SK-MEL-5 (cell line): ENCODE data around the gene SLTM. TPM values are rescaled to one million over a fixed set of nuclear protein-coding genes. Genes with fewer than 3 reads are reported as not detected.
"Not testable (repeated sequence)": the region's sequence is repeated elsewhere in the genome, so short reads cannot be mapped to it uniquely, and the experiment has no call there.

Source experiments
- DNase-seq: peaks from one replicate; pipeline ENCODE4 v3.0.0-alpha.2; 2016; ENCODE audit warnings: low read depth, low spot score
- in situ Hi-C: cut with HindIII; loops from 2 replicates; pipeline ENCODE4 v1.10.0; 2016; ENCODE audit warnings: low sequenced_read_pairs, high pct_unique_total_duplicates, low pct_unique_long_range_greater_than_20kb
- total RNA-seq: library from RNA; depleted of rRNA; stranded (reverse); fragments of >200 nt; shearing (Covaris generic); gene quantifications from 2 replicates; pipeline ENCODE4 v1.2.3, GENCODE V29; 2014

SLTM gene
- total RNA-seq, 1 experiment from 2014 or later, result 59.6 TPM

DNA sequence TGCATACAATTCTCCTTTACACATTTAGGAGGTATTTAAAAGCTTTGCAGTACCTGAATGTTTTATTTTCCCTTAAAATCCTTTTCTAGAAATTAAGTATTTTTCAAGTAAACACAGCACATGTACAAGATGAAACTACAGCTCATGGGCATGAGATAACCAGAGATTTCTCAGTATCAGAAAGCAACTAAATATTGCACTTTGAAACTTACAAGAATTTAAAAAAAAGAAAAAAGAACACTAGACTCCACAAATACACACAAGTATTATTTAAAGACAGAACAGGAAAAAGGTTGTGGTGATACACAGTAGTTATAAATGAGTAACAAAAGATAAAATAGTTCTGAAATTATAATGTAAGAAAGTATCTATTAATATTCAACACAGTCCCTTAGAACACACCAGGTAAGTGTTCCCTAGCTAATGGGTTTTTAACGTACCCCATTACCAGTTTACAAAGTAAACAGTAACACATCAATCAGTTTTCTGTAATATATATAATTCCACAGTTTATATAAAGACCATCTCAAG is 35.3 kb downstream of the SLTM start:
- in situ Hi-C loops, result no loop called here

DNA sequence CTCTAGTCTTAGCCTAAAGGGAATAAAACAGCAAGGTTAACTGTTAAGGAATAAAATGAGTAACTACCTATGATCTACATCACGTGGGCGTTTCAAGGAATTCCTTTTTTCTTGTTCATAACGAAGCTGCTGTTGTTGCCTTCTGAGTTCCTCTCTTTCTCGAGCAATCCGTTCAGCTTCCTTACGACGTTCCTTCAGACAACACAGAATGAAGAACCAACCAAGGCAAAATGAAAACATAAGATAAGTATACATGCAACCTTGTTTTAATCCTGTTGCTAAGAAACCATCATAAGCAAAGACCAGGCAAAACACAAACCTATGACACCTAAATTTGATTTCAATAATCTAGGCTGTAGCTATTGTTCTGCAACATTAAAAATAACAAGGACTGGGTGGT is 44.1 kb downstream of the SLTM start:
- in situ Hi-C loops, result no loop called here
- DNase-seq, result no peak

More for the DNA sequence above, 35.3 kb downstream of the SLTM start:
- no peak for DNase-seq

DNA sequence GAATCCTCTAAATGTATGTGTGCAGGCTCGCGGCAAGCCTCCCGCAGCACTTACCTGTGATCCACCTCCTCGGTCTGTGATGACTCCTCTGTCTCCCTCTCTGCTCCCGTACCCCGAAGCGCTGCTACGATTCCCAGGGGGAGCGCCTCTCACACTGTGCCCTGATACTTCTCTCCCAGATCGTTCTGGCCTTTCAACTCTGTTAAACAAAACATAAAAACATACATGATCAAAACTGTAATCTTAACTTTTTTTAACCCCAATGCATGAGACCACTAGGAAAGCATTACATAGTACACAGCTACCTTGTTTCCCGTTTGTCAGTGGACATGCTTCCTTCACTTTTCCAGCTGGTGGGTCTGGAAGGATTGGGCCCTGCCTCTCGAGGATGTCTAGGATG is 46.6 kb downstream of the SLTM start:
- in situ Hi-C loops, result no loop called here
- DNase-seq, result no peak

- DNase-seq, in situ Hi-C loops: not testable (repeated sequence)
These were observed 49.6 kb downstream of the SLTM start for GRCh38 chr15:58883926-58884325.

DNA sequence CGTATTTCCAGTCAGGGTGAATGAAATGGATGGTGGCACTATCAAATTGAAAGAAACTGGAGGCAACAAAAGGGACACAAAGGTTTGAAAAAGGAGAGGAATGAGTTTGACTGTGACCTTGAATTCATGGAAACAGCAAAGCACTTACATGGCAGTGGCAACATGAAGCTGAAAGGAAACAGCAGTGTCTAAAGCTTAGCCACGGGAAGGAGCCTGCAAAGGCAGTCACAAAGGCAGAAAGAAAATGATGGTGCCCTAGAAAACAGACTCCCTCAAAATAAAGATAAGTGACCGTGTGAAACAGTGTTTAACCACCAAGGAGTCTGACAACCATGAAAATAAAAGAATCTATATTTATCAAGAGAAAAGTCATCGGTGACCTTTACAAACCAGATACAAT is 51.2 kb downstream of the SLTM start:
- in situ Hi-C loops, result no loop called here
- no peak for DNase-seq

DNA sequence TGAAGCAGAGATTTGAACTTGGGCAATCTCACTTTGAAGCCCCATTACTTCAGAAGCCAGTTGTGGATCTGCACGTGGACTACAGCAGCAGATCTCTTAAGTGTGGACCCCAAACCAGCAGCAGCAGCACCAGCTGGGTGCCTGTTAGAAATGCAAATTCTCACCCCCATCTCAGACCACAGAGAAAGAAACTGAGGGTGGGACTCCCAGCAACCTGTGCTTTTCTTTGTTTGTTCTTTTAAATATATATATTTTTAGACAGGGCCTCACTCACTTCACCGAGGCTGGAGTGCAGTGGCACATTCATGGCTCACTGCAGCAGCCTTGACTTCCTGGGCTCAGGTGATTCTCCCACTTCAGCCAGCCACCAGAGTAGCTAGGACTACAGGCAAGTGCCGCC is 53.2 kb downstream of the SLTM start:
- DNase-seq, result no peak
- in situ Hi-C loops, result no loop called here

GRCh38 chr15:58877999-58878825 is 55.3 kb downstream of the SLTM start:
- in situ Hi-C loops, result no loop called here
- no peak for DNase-seq

- no peak for DNase-seq
- in situ Hi-C loops, result no loop called here
These were observed 57.0 kb downstream of the SLTM start for GRCh38 chr15:58876306-58877106.

GRCh38 chr15:58875343-58875742 is 58.1 kb downstream of the SLTM start:
- in situ Hi-C loops, result no loop called here
- DNase-seq, result no peak

DNA sequence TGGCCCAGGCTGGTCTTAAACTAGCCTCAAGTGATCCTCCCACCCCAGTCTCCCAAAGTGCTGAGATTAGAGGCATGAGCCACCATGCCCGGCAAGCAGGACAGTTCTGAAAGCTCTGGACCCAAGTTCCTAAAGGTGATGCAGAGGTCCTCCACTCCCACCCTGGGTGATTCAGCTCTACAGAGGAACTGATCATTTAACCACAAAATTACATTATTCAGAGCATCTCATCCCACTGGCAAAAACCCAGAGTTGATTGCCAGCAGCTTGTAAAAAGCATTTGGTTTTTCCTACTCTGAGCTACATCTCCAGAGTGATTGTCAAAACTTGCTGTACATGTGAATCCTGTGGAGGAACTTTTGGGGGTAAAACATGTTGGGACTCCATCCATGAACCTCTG is 60.2 kb downstream of the SLTM start:
- in situ Hi-C loops, result no loop called here
- DNase-seq, result no peak

DNA sequence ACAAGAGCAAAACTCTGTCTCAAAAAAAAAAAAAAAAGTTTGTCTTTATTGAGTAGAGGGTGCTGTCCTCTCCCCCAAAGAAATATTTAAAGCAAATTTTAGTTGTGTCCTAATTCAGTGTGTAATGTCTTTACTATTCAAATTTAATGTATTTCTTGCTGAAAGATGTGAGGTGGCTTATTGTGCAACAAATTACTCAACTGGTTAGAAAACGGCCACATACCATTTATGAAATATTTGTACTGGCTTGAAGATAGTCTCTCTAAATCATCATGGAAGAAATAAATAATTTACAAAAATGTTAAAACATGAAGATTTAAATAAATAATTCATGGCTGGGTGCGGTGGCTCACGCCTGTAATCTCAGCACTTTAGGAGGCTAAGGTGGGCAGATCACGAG is 63.0 kb downstream of the SLTM start:
- no peak for DNase-seq
- in situ Hi-C loops, result no loop called here

DNA sequence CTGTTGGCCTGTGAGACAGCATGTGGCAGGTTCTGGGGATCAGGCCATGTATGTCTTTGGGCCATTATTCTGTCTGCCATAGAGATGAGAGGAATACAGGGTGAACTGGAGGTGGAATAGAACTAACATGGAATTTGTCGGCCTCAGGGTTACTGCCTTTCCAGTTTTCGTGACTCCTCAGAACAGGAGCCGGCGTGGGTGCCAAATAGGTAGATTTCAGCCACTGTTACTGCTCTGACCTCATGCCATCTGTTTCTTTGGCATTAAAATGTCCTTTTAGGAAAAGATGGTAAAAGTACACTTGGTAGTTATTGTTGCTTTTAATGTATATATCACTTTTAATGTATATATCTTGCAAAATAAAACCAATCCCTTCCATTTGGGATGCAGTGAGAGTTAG is 65.6 kb downstream of the SLTM start:
- in situ Hi-C loops, result no loop called here
- DNase-seq, result no peak

DNA sequence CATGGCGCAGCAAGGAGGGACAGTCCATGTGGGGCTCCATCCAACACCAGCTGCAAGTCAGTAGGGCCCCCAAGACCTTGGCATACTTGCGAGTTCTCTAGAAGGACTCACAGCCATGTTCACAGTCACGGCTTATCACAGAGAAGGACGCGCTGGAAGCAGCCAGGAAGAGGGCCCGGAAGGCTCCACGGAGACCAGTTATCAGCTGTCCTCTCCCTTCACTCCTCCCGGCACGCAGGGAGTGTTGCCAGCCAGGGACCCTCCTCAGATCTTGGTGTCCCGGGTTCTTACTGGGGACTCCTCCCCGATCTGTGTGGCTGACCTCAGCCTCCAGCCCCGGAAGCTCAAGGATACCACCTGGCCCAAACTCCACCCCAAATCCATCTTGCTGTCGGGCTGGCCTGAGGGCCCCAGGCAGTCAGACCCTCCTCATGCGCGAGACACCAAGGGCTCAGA is 68.0 kb downstream of the SLTM start:
- in situ Hi-C loops, result no loop called here
- no peak for DNase-seq

DNA sequence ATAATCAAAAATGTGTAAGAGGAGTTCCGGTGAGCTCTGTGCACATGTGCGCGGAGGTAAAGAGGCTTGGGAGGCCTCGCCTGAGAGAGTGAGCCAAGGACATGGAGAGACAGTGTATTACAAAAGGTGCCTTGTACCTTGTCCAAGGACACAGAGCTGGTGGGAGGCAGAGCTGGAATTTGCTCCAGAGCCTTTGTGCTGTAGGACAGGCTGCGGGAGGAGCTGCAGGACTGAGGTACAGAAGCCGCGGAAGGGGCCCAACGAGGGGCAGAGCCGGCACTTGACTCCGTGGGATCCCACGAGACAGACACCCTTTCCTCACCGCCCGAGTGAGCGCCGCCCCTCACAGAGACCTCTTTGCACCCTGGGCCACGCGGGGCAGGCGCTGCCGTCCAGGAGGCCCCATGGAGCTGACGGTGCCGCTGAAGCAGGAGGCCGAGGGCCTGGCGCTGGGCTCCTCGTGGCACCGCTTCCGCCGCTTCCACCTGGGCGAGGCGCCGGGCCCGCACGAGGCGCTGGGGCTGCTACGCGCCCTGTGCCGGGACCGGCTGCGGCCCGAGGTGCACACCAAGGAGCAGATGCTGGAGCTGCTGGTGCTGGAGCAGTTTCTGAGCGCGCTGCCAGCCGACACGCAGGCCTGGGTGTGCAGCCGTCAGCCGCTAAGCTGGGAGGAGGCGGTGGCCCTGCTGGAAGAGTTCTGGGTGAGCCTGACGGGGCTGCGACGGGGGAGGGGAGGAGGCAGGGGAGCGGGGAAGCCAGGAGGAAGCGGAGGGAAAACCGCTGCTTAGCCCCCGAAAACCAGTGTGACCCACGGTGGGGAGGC is 68.7 kb downstream of the SLTM start:
- no peak for DNase-seq
- in situ Hi-C loops, result no loop called here

GRCh38 chr15:58862326-58862725 is 71.2 kb downstream of the SLTM start:
- in situ Hi-C loops, result no loop called here
- DNase-seq, result peak; percentile 73

- in situ Hi-C loops, DNase-seq: not testable (repeated sequence)
These were observed 76.9 kb downstream of the SLTM start for GRCh38 chr15:58856621-58857020.

DNA sequence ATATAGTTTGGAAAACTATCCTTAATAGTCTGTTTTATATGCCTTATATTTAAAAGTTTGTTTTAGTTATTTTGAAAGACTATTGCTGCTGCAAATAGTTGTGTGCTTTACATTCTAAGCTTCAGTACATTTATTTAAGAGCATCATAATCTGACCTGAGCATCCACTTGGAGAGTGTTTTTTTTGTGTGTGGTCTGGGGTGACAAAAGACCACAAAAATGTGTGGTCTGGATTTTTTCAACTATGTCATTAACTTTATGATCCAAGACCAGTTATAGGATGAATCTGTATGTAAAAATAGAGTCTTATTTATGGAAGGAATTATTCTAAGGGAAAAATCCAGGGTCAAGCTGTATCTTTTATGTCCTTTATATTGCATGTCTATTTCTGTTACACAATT is 77.4 kb downstream of the SLTM start:
- in situ Hi-C loops, result no loop called here
- DNase-seq, result no peak

DNA sequence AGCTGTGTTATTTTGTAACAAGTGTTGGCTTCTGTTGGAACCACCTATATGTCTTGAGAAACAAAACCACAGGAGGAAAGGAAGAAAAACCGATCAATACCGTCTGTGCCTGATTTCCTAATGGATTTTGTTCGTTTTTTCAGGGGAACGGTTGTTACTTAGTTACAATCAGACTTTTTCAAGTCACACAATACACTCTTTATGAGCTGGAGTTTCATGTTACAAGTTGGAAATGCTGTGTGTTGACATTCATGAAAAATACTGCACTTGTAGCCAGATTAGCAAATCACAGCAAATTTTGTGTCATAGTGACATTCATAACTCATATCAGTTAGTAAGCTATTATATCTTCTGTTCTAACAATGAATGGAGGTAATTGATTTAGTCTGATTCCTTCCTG is 78.9 kb downstream of the SLTM start:
- in situ Hi-C loops, result no loop called here

More for the DNA sequence above, 78.9 kb downstream of the SLTM start:
- peak; percentile 92 for DNase-seq
